HS-5 (cell line): ENCODE results near the gene ZBED2.
"Not testable (repeated sequence)": the region's sequence is repeated elsewhere in the genome, so short reads cannot be mapped to it uniquely, and the experiment has no call there.

Source experiments
- DNase-seq: peaks from one replicate; pipeline ENCODE4 v3.0.0-alpha.2; 2012; ENCODE audit warnings: low read depth

ZBED2 gene

GRCh38 chr3:111571282-111571681, 23.9 kb downstream of the ZBED2 start:
- no peak for DNase-seq

- DNase-seq, result no peak
Observed at GRCh38 chr3:111570404-111571030, 24.6 kb downstream of the ZBED2 start.

- DNase-seq, result no peak
Observed at GRCh38 chr3:111568911-111569310, 26.2 kb downstream of the ZBED2 start.

- DNase-seq, result no peak
Observed at GRCh38 chr3:111568355-111568754, 26.8 kb downstream of the ZBED2 start.

- no peak for DNase-seq
Observed at GRCh38 chr3:111566844-111567243, 28.3 kb downstream of the ZBED2 start.

- DNase-seq, result not testable (repeated sequence)
Observed at GRCh38 chr3:111561902-111562301, 33.2 kb downstream of the ZBED2 start.

GRCh38 chr3:111548756-111549155, 46.4 kb downstream of the ZBED2 start:
- DNase-seq, result no peak

- DNase-seq, result no peak
Observed at GRCh38 chr3:111548092-111548491, 47.1 kb downstream of the ZBED2 start.

GRCh38 chr3:111547631-111548030, 47.5 kb downstream of the ZBED2 start:
- DNase-seq, result no peak

- no peak for DNase-seq
Observed at GRCh38 chr3:111545349-111545748, 49.8 kb downstream of the ZBED2 start.
